Fibroblast of lung (primary cell): ENCODE measurements around the gene TBC1D2B.
"Not testable (repeated sequence)": the region's sequence is repeated elsewhere in the genome, so short reads cannot be mapped to it uniquely, and the experiment has no call there.

Experiments used
- EZH2 ChIP-seq: IDR thresholded peaks from 2 replicates; pipeline ENCODE4 v1.5.1; 2012; ENCODE audit warnings: low read length, control low read depth, mild to moderate bottlenecking; ENCODE audit errors: missing control alignments
- TF ChIP-seq, protein P1 (sequence below), 2 donors: IDR thresholded peaks in 1 of 2; conservative IDR thresholded peaks in 1 of 2; 1 replicate in 1 of 2; 2 replicates in 1 of 2; pipeline ENCODE4 v1.5.1; 2011 to 2012; ENCODE audit warnings: low read length in 2 of 2, control low read depth in 1 of 2, inconsistent platforms in 1 of 2, low read depth in 1 of 2, mild to moderate bottlenecking in 1 of 2

DNA sequence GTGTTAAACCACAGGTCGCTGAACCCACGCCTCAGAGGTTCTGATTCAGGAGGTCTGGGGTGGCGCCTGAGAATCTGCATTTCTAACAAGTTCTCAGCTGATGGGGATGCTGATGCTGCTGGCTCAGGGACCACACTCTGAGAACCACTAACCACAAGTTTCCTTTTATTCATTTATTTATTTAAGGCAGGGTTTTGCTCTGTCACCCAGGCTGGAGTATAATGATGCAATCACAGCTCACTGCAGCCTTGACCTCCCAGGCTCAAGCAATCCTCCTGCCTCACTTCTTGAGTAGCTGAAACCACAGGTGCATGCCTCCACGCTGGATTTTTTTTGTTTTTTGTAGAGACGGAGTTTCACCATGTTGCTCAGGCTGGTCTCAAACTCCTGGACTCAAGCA is 123.6 kb downstream of the TBC1D2B start:
- TF ChIP-seq, protein P1, sequence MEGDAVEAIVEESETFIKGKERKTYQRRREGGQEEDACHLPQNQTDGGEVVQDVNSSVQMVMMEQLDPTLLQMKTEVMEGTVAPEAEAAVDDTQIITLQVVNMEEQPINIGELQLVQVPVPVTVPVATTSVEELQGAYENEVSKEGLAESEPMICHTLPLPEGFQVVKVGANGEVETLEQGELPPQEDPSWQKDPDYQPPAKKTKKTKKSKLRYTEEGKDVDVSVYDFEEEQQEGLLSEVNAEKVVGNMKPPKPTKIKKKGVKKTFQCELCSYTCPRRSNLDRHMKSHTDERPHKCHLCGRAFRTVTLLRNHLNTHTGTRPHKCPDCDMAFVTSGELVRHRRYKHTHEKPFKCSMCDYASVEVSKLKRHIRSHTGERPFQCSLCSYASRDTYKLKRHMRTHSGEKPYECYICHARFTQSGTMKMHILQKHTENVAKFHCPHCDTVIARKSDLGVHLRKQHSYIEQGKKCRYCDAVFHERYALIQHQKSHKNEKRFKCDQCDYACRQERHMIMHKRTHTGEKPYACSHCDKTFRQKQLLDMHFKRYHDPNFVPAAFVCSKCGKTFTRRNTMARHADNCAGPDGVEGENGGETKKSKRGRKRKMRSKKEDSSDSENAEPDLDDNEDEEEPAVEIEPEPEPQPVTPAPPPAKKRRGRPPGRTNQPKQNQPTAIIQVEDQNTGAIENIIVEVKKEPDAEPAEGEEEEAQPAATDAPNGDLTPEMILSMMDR (conservative IDR thresholded peaks at IDR 0.05 in 1 of 2, IDR thresholded peaks at IDR 0.05 in 1 of 2; ENCODE audit: low read depth in 1 of 2, low read length in 2 of 2) = not testable (repeated sequence)
- TF ChIP-seq EZH2 = not testable (repeated sequence)
